ENCODE data around the gene PRR33. TPM values are rescaled to one million over a fixed set of nuclear protein-coding genes. Genes with fewer than 3 reads are reported as not detected.

The PRR33 gene
- total and polyA plus RNA-seq, 9 of the 15 experiments (the other 6 are each of a cell fraction or from before 2014, with no cell fraction given), result not detected

GRCh38 chr11:1906611-1907423, 15.1 kb upstream of the PRR33 start:
- peak; percentile 55 for TF ChIP-seq CBX2 (IDR thresholded peaks at IDR 0.05; ENCODE audit: insufficient read depth, low read length, poor library complexity, severe bottlenecking)
- TF ChIP-seq CEBPB (tag; IDR thresholded peaks at IDR 0.05), result no peak
- no TSS peak for BruUV-seq (replicated peaks)
- H4K20me1 ChIP-seq (replicated peaks; ENCODE audit: control insufficient read depth, insufficient read depth, low read length), result no peaks in the 10 kb centered on the region
- ChIA-PET CTCF (ENCODE audit: low intra/inter-chr PET ratio) (no interaction called here), POLR2A (interaction anchor here (1.2 kb wide), 1 partner anchor 67 kb away, joined by 4 read pairs; no protein-coding TSS in a partner anchor)
- H3K9me3 ChIP-seq (replicated peaks; ENCODE audit: control insufficient read depth, insufficient read depth, low read depth, low read length), result no peaks in the 10 kb centered on the region
- H3K9me1 ChIP-seq (ENCODE audit: control insufficient read depth, insufficient read depth, low read length), result no peaks in the 10 kb centered on the region
- H3K79me2 ChIP-seq (ENCODE audit: control insufficient read depth, insufficient read depth, low read length), result no peaks in the 10 kb centered on the region
- no peaks in the 10 kb centered on the region for H3K36me3 ChIP-seq (ENCODE audit: control insufficient read depth, insufficient read depth, low read length)
- in situ Hi-C loops (cut with MboI), result no loop called here
- H3K4me2 ChIP-seq (ENCODE audit: insufficient read depth, low read length), result no peak overlapping the region
- no peaks in the 10 kb centered on the region for H3K4me1 ChIP-seq (replicated peaks in 1 of 2; ENCODE audit: control insufficient read depth in 2 of 2, insufficient read depth in 2 of 2, low read length in 2 of 2)
- no peak overlapping the region for H3K9ac ChIP-seq (ENCODE audit: insufficient read depth in 1 of 2, low read depth in 2 of 2, low read length in 2 of 2)
- H3K27me3 ChIP-seq (ENCODE audit: control insufficient read depth in 2 of 2, insufficient read depth in 2 of 2, low read length in 2 of 2), result peaks cover 49 to 55% of the 10 kb centered on the region in 2 experiments
- no peak overlapping the region for H3K27ac ChIP-seq (ENCODE audit: extremely low read depth, low read depth, low read length)
- FAIRE-seq, result no peak
- under 1% methylated on average over 14 of the region's 14 CpGs for WGBS (ENCODE audit: insufficient coverage, low coverage, missing lambda C conversion rate)
- ATAC-seq, result no peak
- H3K4me3 ChIP-seq, result no peak overlapping the region
- intact Hi-C loops (cut with micrococcal nuclease), result no loop called here
- no peak overlapping the region for H2AFZ ChIP-seq (ENCODE audit: low read depth, low read length)
- no peak for DNase-seq (ENCODE audit: extremely low read depth in 1 of 4, low spot score in 3 of 4)

GRCh38 chr11:1906181-1906580, 14.5 kb upstream of the PRR33 start:
- 0% methylated on average over 5 of the region's 5 CpGs for WGBS (ENCODE audit: insufficient coverage, low coverage, missing lambda C conversion rate)
- H3K4me1 ChIP-seq (replicated peaks in 1 of 2; ENCODE audit: control insufficient read depth in 2 of 2, insufficient read depth in 2 of 2, low read length in 2 of 2), result no peaks in the 10 kb centered on the region
- ChIA-PET CTCF (ENCODE audit: low intra/inter-chr PET ratio) (no interaction called here), POLR2A (interaction anchor here (1.0 to 1.2 kb wide), 2 partner anchors 9 to 68 kb away, joined by 4 to 5 read pairs; no protein-coding TSS in a partner anchor)
- peaks cover 49 to 55% of the 10 kb centered on the region in 2 experiments for H3K27me3 ChIP-seq (ENCODE audit: control insufficient read depth in 2 of 2, insufficient read depth in 2 of 2, low read length in 2 of 2)
- no peaks in the 10 kb centered on the region for H3K9me3 ChIP-seq (replicated peaks; ENCODE audit: control insufficient read depth, insufficient read depth, low read depth, low read length)
- intact Hi-C loops (cut with micrococcal nuclease), result no loop called here
- H3K36me3 ChIP-seq (ENCODE audit: control insufficient read depth, insufficient read depth, low read length), result no peaks in the 10 kb centered on the region
- no peak overlapping the region for H3K9ac ChIP-seq (ENCODE audit: insufficient read depth in 1 of 2, low read depth in 2 of 2, low read length in 2 of 2)
- H3K9me1 ChIP-seq (ENCODE audit: control insufficient read depth, insufficient read depth, low read length), result no peaks in the 10 kb centered on the region
- DNase-seq (ENCODE audit: extremely low read depth in 1 of 4, low spot score in 3 of 4) (no peak), ATAC-seq (no peak), FAIRE-seq (no peak)
- BruUV-seq (replicated peaks), result no TSS peak
- no peaks in the 10 kb centered on the region for H4K20me1 ChIP-seq (replicated peaks; ENCODE audit: control insufficient read depth, insufficient read depth, low read length)
- H2AFZ ChIP-seq (ENCODE audit: low read depth, low read length), result no peak overlapping the region
- in situ Hi-C loops (cut with MboI), result no loop called here
- TF ChIP-seq ZNF347 (CRISPR knock-in tag; IDR thresholded peaks at IDR 0.05; ENCODE audit: low read depth), result no peak
- TF ChIP-seq CBX8 (IDR thresholded peaks at IDR 0.05; ENCODE audit: borderline replicate concordance, extremely low read depth, low read depth, low read length, poor library complexity, severe bottlenecking), result peak; percentile 75
- H3K79me2 ChIP-seq (ENCODE audit: control insufficient read depth, insufficient read depth, low read length), result no peaks in the 10 kb centered on the region
- H3K4me2 ChIP-seq (ENCODE audit: insufficient read depth, low read length), result no peak overlapping the region
- H3K27ac ChIP-seq (ENCODE audit: extremely low read depth, low read depth, low read length), result no peak overlapping the region
- H3K4me3 ChIP-seq, result no peak overlapping the region

Data from K562 (cell line).